HG02588 (cell line): ENCODE results near the gene SPTSSB.

Experiments
- ATAC-seq: cut with Tn5 transposase; IDR thresholded peaks from one replicate; pipeline ENCODE4 v1.9.1; 2021; ENCODE audit warnings: mild to moderate bottlenecking, moderate library complexity; ENCODE audit not compliant: unreplicated experiment

SPTSSB gene

DNA sequence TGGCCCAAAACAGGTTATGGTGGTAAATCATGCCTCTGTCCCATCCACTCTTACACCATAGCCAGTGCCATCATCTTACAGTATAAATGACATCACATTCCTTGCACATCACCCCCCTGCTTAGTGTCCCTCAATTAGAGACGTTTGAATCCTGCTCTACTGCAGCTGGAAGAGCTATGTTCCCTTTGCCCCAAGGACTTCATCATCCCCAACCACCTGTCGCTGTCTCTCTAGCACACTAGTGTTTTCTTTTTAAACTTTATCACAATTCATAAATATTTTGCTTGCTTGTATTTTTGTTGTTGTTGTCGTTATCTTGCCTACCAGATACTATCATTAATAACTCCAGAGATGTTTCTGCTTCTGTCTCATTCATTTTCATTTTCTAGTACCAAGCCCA is 28.7 kb downstream of the SPTSSB start:
- ATAC-seq = no peak

DNA sequence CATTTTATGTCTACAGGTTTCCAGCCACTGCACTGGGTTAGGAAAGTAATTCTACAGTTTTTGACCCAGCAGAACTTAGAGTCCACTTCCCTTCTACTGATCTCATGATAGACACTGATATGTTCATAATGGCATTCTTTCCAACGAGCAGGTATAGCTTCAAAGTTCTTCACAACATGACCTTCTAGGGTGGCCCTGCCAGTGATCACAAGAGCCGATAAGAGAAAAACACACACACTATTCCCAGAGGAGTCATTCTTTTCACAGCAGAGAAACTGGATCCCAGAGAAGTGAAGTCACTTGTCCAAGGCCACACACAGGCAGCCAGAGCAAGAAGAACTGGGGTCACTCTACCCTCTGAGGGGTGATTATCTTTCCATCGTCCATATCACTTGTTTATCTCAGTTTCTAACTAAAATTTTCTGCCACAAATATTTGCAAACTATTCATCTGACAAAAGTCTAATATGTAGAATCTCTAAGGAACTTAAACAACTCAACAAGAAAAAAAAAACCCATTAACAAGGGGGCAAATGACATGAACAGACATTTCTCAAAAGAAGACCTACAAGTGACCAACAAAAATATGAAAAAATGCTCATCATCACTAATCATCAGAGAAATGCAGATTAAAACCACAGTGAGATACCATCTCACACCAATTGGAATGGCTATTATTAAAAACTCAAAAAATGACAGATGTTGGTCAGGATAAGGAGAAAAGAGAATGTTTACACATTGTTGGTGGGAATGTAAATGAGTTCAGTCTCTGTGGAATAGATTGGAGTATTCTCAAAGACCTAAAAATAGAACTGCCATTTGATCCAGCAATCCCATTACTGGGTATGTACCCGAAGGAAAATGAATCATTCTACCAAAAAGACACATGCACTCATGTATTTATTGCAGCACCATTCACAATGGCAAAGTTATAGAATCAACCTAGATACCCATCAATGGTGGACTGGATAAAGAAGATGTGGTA is 31.5 kb downstream of the SPTSSB start:
- no peak for ATAC-seq

DNA sequence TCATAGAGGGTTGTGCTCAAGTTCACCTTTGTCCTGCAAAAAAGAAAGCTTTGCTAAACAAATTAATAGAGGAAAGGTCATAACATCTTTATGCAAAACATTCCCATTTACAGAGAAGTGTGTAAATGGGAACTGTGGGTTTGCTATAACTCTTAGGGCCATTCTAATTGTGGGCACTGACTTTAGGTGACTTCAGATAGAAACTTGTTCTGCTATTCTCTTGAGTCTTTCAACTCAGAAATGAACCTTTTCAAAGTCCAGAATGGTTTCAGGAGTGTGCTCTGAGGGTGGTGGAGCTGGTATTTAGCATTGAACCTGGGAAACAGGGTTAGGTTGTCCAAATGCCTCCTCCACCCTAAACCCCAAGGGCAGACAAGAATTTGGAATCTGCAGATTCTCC is 34.0 kb downstream of the SPTSSB start:
- ATAC-seq = peak; percentile 48

DNA sequence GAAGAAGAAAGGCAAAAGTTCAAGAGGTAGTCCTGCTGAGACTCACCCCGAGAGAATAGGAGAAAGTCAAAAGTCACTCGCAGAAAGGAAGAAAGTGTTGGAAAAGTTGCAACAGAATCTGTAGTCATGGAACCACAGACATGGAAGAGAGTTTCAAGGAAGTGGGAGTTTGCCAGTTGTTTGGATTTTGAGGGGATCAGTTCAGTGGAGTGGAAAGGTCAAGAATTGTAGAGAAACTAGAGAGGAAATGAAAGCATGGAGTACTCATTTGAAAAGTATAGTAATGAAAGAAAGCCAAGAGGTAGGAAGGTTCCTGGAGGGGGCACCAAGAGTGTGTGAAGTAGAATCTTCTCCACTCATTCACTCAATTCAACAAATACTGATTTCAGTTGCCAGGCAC is 34.7 kb downstream of the SPTSSB start:
- peak; percentile 47 for ATAC-seq

DNA sequence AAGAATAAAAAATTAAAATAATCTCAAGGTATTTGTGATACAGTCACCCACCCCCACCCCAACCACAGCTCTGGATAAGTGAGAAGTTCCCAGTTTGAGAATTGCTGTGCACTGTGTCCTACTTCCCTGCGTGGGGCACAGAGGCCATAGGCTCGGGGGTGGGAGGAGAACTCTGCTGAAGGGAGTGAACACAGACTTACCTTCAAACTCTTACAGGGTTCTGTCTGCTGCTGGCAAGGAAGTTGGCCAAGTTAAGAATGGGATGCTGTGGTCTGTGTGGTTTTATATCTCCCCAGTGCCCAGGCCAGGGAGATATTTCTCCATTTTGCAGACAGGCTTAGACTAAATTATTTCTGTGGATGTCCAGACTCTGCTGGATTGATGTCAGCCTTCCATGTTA is 37.6 kb downstream of the SPTSSB start:
- no peak for ATAC-seq

DNA sequence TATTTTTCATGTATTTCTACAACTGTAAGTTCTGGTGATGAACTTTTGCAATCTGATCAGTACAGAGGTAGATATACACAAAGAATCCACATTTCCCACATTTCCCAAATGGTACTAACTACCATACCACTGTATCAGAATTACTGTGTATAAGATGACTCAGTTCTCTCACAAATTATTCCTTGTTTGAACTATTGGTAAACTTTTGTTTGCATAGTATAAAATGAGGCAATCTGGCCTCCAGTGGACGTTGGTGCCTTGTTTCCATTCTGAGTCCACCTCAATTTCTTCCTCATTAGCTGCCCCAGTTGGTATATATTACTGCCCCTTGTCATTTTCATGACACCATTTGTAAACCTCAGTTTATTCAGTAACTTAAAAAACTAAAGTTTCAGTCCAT is 38.5 kb downstream of the SPTSSB start:
- no peak for ATAC-seq

DNA sequence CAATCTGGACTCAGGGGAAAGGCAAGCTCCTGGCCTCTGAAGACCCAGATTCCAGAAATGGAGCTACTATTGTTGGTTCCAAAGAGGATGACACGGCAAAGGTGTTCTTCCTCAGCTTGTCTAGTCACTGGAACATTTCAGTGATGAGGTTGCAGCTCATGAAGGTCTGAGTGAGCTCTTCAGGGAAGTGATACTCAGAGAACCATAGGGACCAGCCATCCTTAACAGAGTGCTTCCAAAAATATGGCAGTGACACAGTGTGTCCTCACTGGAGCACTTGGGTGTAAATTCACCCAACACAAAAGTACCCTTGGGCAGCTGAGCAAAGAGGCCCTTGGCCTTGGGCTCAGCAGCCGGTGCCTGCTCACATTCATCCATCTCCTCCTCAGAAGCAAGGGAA is 46.3 kb downstream of the SPTSSB start:
- no peak for ATAC-seq

DNA sequence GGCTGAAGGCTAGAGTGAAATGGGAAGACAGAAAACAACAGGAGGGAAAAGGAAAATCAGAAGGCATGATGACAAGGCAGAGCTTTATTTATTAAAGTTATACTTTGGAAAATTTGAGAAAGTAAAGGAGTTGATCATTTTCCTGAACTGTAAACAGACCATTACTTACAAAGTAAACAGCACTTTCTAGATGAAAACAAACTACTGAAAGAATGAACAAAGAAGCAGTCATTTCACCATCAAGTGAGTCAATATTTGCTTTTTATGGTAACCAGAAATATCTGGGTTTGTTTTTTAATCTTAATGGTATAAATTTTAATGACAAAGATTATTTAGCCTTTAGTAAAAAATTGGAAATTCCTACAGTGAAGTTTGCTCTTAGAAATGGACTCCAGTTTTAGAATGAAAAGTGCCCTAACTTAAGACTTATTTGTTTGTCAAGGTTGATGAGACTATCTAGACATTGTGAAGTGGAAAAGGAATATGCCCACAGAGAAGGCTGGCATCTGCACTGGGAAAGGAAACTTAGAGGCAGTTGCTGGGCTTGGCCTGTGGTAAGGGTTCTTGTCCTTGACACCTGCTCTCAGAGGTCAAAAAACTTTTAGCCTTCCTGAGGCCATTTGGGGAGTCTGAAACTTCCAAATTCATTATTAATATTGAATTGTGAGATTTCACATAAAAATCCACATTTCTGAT is 47.2 kb downstream of the SPTSSB start:
- ATAC-seq = no peak

DNA sequence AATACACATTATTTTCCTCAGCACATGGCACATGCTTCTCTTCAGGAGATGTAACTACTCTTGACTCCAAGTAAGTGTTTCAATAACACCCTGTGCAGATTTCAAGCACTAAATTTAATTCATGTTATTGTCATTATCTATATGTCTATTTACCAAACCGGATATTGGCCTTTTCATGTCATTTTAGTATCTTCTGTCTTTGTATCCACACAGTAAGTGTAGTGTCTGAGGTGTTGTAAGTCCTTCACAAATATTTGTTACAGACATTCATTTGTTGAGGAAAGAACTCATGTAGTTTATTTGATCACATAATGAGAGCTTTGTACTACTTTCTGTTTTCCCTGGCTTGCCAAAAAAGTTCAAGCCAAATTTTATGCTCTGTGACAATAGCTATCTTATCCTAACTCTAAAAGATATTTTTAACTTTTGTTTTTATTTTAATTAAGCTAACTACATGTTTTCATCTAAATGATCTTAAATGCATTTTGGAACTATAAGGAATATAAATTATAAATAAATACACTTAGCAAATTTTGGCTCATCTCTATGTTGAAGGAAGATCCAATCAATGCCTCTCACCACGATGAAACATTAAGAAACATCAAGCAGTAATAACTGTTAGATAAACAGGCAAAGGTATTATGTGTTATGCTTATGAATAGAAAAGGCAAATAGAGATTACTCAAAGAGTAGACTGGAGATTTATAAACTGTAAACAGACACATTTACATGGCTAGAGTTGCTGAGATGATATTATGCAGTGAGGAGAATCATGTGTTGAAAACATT is 48.3 kb downstream of the SPTSSB start:
- no peak for ATAC-seq

DNA sequence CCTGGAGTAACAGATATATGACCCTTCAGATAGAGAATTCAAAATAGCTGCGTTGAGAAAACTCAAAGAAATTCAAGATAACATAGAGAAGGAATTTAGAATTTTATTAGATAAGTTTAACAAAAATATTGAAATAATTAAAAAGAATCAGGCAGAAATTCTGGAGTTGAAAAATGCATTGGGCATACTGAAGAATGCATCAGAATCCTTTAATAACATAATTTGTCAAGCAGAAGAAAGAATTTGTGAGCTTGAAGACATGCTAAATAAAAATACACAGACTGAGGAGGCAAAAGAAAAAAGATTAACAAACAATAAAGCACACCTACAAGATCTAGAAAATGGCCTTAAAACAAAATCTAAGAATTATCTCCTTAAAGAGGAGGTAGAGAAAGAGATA is 50.5 kb downstream of the SPTSSB start:
- no peak for ATAC-seq

DNA sequence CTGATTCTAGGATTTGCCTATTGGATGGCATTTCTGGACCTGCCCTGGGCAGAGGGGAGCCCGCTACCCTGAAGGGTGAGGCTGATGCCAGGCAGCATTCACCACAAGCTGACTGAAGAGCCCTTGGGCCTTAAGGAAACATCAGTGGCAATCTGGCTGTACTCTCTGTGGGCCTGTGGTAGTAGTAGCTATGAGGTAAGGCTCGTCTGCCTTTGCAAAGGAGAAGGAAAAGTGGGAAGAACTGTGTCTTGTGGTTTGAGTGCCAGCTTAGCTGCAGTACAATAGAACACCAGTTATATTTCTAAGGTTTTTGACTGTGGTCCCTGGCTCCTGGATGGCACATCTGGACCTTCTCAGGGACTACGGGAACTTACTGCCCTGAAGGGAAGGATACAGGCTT is 51.5 kb downstream of the SPTSSB start:
- ATAC-seq = no peak

DNA sequence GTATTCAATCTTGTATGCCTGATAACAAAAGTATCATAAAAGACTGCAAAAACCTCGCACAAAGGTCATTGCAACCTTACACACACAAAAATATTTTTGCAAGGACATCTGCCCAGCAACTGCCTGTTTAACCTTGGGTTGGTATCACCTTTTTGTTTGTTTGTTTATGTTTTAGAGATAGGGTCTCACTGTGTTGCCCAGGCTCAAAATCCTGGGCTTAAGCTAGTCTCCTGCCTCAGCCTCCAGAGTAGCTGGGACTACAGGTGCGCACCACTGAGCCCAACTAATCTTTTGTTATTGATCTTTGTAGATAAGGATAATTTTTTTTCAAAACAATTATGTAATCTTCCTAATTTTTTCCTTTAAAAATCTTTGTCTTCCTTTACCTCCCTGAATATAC is 54.2 kb downstream of the SPTSSB start:
- ATAC-seq = no peak

DNA sequence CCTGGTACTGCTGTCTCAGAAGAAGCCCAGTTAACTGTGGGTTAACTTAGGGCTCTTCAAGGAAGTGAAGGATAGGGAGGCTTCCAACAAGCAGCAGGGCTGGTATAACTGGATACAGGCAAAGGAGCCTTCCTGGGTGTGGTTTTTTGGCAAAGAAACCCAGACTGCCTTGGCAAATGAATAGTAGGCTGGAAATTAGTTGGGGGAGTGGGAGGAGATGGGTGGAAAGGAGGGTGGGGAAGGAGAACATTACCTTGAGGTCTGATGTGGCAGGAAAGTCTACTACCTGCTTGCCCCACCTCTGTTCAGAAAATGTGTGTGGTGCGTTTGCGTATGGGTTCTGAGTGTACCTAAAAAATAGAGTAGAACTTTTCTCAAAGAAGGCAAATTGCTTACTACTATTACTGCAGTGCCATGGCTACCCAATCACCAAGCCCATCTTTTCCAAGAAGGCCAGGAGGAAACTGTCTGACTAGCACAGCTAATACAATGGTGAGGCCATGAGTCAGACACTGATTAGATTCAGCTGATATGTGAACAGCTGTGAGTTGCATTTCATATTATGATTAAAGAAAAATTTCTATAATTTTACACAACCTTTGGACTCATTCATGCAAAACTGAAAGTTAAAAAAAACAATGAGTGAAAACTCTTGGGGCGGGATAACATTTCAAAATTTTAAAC is 55.2 kb downstream of the SPTSSB start:
- no peak for ATAC-seq

DNA sequence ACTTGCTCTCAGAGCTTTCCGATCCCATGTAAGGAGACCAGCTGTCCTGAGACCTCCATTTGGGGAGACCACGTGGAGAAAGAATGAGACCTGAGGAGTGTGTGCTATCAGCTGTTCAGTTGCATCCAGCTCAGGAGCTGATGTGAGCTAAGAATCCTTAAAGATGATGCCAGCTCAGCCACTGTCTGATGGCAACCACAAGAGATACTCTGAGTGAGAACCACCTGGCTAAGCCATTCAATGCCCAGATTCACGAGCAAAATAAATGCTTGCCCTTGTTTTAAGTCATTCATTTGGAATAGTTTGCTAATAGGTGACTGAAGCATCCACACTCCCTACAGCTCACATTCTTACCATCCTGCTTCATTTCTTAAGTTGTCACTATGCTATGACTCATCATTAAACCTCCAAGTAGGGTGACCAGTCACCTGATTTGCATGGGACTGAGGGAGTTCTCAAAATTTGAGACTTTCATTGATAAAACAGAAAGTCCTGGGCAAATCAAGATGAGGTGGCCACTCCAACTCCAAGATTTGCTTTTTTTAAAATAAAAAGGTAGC is 56.4 kb downstream of the SPTSSB start:
- ATAC-seq = no peak

DNA sequence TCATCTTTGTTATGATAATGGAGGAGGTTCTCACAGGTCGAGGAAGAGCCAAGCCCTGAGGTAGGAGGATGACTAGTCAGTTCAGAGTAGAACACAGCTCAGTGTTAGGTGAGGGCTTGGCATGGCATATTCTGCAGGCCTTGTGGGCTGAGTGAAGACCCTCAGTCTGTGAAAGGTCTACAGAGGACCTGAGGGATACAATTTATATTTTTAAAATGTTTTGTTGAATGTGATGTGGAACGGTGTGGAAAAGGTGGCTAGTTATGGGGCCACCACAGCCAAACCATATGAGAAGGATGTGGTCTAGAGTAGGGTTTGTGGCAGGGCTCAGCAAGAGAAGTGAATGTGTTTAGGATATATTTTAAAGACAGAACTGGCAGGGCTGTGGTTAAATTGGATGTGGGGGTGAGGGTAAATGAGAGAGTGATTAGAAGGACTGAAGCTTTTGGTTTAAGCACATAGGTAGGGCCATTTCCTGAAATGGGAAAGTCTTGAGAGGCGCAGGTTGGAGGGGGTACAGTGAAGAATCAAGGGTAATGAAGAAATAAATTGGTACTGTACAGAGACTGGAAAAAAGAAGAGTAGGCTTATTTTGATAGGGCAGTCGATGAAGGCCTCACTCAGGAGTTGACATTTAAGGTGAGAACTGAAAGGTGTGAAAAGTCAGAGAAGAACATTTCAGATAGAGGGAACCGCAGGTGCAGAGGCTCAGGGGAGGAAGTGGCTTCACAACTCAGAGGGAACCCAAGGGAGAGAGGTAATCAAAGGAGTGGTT is 60.5 kb downstream of the SPTSSB start:
- peak; percentile 68 for ATAC-seq

DNA sequence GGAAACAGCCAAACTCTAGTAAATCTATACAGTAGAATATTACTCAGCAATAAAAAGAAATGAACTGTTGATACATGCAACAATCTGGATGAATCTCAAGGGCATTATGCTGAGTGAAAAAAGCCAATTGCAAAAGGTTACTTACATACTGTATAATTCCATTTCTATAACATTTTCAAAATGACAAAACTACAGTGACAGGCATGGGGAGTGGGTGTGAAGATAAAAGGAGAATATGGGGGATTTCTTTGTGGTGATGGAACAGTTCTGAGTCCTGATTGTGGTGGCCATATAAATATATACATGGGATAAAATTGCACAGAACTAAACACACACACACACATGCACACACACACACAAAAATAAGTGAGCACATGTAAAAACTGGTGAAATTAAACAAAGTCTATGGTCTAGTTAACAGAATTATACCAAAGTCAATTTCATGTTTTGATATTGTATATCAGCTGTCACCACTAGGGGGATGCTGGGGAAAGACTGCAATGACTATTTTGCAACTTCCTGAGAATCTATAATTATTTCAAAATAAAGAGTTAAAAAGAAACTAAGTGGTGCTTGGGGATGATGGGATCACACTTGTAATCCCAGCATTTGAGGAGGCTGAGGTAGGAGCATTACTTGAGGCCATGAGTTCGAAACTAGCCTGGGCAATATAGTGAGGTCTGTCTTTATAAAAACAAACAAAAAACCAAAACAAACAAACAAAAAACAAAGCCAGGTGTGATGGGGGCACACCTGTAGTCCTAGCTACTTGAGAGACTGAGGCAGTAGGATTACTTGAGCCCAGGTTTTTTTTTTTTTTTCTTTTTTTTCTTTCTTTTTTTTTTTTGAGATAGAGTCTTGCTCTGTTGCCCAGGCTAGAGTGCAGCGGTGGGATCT is 66.0 kb downstream of the SPTSSB start:
- no peak for ATAC-seq

DNA sequence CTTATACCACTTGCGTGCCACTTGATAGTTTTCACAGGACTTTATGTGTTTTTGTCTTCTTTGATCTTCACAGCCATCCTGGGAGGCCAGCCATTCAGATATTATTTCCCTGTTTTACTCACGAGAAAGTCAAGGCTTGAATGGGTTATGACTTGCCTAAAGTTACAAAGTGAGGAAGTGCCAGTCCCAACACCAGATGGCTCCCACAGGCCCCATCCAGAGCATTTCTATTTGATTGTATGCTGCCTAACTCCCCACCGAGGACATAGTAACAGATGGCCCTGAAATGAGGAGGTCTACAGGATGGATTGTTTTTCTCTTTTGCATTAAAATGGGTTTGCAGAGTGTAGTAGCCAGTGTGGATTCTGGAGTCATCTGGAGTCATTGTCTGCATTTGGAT is 74.5 kb downstream of the SPTSSB start:
- no peak for ATAC-seq

DNA sequence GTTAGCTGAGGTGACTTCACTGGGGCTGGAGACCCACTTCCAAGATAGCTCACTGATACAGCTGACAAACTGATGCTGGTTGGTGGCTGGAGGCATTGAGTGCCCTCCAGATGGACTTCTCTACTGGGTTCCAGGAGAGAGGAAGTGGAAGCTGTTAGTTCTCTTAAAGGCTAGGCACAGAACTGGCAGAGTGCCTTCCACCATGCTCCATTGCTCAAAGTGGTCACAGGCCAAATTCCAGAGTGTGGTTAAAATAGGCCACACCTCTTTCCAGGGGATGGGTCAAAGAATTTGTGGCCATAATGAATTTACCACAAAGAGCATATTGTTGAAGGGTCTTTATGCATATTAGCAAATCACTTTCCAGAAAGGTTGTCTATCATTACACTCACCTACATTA is 76.0 kb downstream of the SPTSSB start:
- no peak for ATAC-seq
